CD4-positive, alpha-beta T cell treated with Interleukin-2 at 100 ng/mL for 4 hours (primary cell): ENCODE results near the gene MYO5B.

Source experiments
- DNase-seq: peaks from one replicate; pipeline ENCODE4 v3.0.0-alpha.2; 2020; ENCODE audit warnings: low spot score

MYO5B gene

DNA sequence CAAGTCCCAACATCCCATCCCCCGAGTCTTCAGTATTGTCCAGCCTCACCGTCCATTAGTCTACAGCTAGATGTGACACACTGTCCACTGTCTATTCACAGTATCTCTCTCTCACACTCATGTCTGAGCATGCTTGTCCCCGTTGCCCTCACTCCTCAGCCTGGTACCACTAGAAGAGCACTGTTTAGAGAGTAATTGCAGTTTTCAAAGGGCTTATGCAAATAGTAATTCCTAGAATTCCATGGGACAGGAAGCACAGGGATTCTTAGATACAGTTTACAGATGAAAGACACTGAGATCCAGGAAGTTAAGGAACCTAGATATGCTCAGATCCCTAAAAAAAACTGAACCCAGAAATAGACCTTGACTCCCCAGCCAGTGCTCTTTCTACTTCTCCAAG, 125.5 kb downstream of the MYO5B start:
- no peak for DNase-seq

GRCh38 chr18:50065527-50065926, 129.4 kb downstream of the MYO5B start:
- no peak for DNase-seq

GRCh38 chr18:50065039-50065438, 129.9 kb downstream of the MYO5B start:
- no peak for DNase-seq

DNA sequence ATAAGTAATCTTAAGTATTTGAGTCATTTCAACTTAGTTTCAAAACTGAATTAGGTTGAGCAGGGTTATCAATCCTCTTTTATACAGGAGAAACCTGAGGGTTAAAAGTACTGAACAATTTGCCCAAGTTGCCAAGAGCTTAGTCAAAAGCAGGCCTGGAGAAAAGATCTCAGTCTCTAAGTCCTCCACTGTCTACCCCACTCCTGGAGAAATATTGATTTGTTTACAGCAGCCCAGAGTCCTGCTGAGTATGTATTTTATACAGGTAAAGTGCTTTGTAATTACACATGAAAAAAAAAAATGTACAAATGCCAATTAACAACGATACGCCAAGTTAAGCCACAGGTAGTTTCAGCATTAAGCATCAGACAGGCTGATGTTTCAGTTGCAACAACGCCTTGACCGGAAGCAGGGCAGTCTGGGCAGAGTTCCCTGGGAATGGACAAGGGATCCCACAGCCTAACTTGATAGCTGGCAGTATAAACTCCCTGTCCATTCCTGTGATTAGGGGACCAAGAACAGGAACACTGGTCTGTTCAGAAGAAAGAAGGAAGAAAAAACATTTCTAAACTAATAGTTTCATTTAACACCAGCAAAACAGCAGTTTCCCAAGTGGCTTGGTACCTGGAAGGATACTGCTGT, 132.9 kb downstream of the MYO5B start:
- no peak for DNase-seq

GRCh38 chr18:50060822-50061221, 134.1 kb downstream of the MYO5B start:
- no peak for DNase-seq

DNA sequence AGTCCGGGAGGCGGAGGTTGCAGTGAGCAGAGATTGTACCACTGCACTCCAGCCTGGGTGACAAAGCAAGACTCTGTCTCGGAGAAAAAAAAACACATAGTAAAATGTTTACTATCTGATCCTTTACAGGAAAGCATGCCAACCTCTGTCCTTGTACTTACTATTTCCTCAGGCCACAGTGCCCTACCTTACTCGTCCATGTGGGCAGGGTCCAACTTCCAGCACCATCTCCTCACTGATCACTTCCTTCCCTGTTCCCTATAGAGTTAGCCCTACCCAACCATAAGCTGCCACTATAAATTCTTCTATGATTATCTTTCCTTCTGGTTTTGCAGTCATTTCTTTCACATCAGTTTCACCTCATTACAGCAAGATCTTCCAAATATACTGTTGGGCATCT, 136.2 kb downstream of the MYO5B start:
- DNase-seq, result no peak

- no peak for DNase-seq
These were observed 137.9 kb downstream of the MYO5B start for GRCh38 chr18:50057009-50057408.

DNA sequence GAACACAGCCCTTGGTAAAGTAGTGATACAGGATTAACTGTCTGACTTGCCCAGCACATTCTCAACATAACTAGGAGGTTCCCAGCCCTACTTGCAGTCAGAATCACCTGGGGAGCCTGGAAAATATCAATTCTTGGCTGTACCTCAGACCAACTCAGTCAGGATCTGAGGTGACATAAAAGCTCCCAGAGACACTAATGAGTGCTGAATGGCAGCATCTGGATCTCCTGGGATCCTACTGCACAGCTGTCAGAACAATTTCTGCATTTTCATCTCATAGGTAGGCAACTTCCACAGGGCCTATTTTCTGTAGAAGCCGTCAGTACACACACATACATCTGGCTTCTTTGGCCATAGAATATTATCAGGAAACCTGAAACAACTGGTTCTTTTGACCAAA, 138.8 kb downstream of the MYO5B start:
- DNase-seq, result no peak

GRCh38 chr18:50055488-50055887, 139.5 kb downstream of the MYO5B start:
- DNase-seq, result no peak

DNA sequence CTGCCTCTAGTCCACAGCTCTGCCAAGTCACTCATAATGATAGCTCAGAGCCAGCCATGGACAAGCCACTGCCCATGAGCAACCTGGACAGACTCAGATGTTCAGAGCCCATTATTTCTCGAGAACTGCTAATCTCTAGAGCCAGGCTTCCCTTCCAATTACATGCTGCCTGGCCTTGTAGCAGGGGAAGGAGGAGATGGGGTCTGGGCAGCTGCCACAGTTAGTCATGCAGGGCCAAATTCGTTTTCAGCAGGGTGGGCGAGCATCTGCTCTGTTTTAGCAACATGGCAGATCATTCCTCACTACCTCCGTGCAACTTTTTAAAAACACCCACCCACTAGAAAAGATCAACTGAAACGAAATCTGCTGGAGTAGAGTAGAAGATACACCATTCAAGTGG, 141.8 kb downstream of the MYO5B start:
- no peak for DNase-seq

- no peak for DNase-seq
These were observed 143.7 kb downstream of the MYO5B start for GRCh38 chr18:50051288-50051687.

- DNase-seq, result no peak
These were observed 149.8 kb downstream of the MYO5B start for GRCh38 chr18:50045126-50045525.

- DNase-seq, result no peak
These were observed 150.5 kb downstream of the MYO5B start for GRCh38 chr18:50044402-50044801.

DNA sequence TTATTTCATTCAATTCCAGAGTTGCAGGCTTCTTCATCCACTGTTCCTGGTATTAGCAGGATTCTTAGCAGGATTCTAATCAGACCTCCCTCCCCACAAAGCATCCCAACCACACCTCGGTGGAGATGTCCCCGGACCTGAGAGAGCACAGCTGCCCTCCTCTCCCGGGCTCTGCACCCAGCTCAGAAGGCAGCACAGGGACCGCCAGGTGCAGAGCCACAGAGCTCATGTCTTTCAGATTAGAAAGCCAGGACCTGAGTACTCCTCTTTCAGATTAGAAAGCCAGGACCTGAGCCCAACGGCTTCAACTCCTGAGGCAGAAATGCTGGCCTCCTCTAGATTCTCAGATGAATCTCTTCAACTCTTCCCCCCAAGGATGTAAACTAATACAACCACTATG, 152.3 kb downstream of the MYO5B start:
- DNase-seq, result no peak

GRCh38 chr18:50039746-50040145, 155.2 kb downstream of the MYO5B start:
- no peak for DNase-seq

- DNase-seq, result no peak
These were observed 156.5 kb downstream of the MYO5B start for GRCh38 chr18:50038448-50038847.

GRCh38 chr18:50034029-50034428, 160.9 kb downstream of the MYO5B start:
- no peak for DNase-seq

GRCh38 chr18:50033004-50033403, 161.9 kb downstream of the MYO5B start:
- DNase-seq, result no peak

DNA sequence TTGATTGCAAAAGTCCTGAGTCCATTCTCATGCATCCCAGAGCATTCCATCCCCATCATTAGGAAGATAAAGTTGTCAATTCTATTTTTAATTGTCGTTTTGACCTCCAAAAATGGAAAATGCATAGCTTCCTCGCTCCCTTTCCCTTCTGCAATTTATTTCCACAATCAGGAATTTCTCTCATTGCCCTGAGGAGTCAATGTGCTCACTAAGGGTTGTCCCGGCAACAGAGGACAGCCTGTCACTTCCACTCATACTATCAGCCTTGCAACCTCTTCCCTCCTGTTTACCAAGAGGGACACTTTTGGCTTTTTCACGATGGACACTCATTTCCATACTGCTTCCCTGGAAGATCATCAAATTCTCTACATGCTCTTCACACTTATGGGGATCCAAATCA, 164.8 kb downstream of the MYO5B start:
- no peak for DNase-seq

DNA sequence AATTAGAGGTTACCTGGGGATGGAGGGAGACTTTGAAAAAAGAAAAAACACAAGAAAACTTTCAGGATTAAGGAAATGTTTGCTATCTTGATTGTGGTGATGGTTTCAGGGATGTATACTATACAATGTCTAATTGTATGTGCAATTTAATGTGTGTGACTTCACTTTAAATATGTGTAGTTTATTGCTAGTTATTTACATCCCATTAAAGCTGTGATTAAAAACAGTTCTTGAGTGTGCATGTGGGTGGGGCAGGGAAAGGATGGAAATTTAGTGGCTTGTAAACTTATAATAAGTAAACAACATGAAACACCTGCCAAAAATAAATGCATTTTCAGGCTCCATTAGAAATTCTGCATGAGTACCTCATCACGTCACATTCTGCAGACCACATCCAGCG, 167.0 kb downstream of the MYO5B start:
- DNase-seq, result no peak

GRCh38 chr18:50024466-50024865, 170.5 kb downstream of the MYO5B start:
- DNase-seq, result no peak

DNA sequence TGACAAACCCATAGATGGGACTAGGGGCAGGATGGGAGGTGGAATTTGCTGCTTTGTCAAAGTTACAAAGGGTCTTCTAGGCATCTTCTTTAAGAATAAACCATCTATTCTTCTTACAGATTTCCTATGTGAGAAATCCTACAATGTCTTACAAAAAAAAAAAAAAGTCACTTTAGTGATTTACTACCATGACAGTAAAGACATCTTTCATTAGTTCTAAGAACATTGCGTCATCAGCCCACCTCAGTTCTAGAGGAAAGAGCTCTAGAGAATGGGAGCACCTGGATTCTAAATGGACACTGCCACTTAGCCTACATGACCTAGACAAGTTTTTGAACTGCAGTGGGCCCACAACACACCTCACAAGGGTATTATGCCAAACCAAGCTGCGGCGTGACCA, 172.0 kb downstream of the MYO5B start:
- DNase-seq, result no peak

- no peak for DNase-seq
These were observed 180.3 kb downstream of the MYO5B start for GRCh38 chr18:50014606-50015005.

DNA sequence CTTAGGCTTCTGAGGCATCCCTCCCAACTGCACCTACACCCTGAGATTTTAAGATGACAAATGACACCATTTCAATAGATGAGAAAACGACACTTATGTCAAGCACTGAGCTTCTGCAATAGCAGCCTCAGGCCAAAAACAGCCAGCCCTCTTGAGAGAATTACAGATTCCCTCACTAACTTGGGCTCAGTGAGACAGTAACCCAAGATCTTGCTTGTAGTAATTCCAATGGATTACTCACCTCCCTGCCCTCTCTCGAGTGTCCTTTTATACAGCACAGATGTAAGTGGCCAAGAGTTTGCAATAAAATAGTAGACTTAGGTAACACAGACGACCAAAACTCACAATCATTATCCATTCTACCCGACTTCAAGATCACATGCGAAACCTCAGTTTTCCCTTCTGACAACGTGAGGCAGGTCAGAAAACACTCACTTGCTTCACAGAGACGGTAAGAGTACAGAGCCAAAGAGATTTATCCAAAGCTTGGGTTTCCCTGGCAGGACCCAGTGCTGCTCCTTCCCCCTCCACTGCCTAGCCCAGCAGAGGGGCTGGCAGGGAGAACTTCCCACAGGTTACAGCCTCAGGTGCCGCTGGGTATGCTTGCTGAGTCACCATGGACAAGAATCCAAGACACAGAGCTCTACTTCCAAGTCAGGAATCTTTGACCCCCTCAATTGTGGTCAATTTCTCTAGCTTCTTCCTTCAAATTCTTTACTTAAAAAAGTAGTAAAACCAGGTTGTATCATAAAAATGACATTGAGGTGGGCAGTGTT, 181.4 kb downstream of the MYO5B start:
- no peak for DNase-seq
